D341Med (cell line): ENCODE measurements around the gene RMI2.

Experiments used
- DNase-seq: peaks from one replicate; pipeline ENCODE4 v3.0.0; 2012; ENCODE audit warnings: low spot score

RMI2 gene

DNA sequence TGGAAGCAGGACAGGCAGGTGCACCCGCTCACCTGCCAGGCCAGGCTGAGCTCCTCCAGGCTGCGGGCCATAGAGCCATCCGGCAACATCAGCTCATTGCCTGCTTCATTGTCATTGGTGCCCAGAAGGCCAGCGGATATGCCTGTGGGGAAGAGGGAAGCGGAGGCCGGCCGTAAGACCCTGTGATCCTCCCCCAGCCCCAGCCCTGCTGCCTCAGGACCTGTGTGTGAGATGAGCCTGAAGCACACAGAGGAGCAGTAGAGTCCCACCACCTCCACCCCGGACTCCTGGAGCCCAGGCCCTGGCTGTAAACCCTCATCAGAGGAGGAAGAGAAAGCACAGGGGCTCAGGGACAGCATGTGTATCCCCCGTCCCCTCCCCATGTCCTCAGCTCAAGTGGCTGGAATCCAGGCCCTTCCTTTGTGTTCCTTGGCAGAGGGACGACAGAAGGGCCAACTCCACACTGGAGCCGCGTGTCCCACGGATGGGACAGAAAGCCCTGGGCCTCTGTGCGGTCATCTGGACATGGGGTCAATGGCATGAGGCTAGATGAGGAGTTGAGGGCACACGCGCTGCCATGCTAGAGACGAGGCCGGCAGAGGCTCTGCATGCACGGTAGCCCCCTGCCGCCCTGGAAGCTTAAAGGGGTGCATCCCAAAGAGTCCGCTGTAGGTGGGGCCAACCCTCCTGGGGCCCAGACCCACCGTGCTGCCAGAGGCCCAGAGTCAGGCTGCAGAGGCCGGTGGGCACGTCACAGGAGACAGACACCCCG is 39.1 kb downstream of the RMI2 start:
- DNase-seq, result no peak

DNA sequence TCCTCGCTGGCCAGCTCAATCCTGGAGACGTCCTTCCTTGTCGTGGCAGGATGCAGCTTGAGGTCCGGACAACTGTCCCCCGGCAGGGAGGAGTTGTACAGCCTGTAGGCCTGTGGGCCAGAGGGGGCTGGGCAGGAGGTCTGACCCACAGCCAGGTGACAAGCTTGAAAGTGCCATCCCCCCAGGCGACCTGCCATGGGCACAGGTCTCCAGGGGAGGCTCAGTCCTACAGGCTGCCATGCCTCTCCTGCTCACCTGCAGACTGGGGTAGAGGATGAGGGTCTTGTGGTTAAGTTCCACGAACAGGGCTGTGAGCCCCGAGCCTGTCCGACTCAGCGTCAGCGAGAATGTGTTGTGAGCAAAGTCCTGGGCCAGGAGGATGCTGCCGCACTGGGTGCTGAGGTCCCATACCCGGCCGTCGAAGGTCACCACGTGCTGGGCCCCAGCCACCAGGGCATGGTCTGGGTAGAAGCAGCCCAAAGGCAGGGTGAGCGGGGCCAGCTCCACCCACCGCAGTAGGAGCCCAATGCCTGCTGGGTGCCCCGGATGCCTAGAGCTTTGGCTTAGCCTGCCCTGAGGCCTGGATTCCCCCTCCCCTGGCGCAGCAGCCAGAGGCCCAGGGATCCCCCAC is 39.8 kb downstream of the RMI2 start:
- DNase-seq, result peak; percentile 15

DNA sequence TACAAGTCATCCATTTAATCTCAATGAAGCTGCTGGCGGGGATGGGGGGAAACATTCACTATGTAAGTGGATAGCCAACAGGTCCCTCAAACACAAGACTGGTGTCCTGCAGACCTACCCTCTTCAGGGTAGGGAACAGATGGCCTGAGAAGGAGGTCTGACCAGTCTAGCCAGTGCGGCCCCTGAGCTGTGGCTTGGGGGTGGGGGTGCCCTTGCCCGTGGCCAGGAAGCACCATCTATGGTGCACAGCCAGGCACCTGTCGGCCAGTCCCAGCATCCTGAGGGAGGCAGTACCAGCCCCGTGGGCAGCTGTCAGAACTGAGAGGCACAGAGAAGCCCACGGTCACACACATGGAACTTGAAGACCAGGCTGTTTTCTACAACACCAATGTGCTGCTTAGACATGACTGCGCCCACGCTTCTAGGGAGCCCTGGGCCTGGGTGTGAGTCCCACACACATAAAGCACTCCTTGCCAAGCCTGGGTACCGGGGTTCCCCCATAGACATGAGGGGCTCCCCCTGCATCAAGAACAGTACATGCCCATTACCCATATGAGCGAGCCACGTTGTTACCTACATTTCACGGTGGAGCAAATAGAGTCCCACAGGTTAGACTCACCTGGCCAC is 40.9 kb downstream of the RMI2 start:
- no peak for DNase-seq

DNA sequence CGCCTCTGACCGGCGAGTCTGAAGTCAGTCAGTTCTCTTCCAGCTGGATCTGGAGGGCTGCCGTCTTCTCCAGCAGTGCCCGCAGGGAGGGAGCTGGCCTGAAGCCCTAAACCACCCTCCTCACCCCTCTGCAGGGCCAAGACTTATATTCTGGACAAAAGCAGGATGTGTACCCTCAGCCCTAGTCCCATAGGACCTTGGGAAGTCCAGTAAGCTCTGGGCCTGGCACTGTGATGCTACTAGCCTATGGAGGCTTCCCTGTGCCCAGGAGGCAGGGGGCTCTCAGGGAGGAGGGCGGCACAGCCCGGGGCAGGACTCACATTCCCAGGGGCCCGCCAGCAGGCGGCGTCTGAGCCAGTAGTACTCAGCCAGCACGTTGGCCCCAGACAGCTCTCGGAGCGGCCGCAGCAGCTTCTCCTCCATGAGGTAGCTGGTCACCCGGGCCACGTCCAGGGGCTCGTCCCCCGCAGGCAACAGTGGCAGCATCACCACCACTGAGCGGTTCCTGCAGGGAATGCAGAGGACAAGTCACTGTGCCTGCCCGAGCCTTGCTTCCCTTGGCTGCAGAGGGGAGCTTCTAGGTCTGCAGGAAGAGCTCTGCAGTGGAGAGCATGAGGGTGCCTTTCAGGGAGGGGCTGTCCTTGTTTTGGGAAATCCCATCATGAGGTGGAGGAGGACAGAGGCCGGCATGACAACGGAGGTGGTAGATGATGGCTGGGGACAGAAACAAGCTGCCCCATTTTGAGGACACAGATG is 41.7 kb downstream of the RMI2 start:
- DNase-seq, result peak; percentile 63

DNA sequence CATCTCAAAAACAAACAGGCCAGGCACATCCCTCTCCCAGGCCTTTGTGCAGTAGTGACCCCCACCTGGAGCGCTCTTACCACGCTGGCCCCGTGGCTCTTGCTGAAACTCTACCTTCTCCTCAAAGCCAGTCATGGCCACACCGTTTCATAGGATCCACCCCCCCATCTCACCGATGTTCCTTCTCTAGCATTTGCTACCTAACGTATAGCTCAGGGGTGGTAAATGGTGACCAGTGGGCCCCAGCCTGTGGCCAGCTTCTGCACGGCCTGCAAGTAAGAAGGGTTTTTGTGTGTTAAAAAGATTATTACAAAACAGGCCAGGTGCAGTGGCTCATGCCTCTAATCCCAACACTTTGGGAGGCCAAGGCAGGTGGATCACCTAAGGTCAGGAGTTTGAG is 43.8 kb downstream of the RMI2 start:
- DNase-seq, result no peak

DNA sequence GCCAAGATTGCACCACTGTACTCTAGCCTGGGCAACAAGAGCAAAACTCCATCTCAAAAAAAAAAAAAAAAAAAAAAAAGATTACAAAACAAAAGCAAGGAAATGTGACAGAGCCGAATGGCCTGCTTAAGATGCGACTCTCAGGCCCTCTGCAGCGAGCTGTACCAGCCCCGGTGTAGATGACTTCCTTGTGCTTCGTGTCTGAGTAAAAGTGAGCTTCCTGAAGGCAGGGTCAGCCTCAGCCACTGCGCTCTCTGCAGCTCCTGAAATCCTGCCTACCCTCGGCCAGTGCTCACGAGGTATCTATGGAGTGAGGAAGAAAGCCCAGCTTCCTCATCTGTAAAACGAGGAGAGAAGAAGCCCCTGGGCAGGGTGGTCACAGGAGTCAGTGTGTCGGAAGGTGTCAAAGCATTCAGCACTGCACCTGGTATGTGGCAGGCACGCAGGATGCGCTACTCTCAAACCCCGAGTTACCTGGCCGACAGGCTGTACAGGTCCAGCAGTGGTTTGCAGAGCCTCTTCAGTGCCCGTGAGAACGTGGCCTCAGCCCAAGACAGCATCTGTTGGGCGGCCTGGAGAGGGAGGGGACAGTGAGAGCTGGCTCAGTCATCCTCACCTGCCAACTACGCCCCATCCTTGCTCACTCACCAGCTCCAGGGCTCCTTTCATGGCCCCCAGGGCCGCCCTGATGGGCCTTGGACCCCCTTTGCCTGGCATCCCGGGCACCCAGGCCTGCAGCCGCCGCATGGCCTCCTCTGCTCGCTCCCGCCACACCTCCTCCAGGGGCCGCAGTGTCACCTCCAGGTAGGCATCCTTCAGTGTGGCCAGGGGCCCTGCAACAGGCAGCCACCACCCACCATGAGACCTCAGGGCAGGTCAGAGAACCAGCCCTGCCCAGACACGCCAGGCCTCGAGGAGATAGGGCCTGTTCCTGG is 44.6 kb downstream of the RMI2 start:
- no peak for DNase-seq

DNA sequence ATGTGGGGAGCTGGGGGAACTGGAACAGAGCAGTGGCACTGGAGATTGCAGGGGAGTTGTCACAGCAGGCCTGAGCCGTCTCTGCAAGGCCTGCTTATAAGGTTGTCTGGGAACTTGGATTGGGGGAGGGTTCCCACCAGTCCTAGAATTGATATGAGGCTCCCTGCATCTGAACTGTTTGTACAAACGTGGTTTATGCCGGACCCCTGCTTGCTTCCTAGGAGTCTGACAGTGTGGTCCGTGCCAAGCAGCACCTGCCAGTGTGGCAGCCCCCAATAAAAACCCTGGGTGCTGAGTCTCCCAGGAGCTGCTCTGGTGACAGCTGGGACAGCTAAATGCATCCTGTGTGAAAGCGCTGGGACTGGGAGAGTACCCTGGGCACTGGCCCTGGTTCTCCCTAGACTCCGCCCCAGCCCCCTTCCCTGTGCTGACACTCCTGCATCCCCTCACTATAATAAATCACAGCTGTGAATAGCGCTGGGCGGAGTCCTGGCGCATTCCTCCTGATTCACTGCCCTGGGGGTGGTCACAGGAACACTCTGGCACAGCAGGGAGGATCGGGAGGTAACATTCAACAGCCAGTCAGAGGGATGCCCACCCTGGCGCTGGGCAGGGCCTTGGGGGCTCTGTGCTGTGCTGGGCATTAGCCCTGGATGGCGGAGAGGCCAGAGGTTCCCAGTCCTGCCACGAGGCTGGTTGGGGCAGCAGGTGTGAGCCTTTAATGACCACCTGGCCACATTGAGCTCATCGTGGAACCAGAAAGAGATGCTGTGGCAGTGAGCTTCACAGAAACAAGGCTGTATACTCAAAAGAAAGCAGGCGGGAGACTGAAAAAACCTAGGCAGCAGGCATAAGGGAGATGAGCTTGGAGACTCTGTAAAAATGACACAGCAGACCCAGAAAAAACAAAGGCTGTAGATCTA is 45.6 kb downstream of the RMI2 start:
- peak; percentile 18 for DNase-seq

DNA sequence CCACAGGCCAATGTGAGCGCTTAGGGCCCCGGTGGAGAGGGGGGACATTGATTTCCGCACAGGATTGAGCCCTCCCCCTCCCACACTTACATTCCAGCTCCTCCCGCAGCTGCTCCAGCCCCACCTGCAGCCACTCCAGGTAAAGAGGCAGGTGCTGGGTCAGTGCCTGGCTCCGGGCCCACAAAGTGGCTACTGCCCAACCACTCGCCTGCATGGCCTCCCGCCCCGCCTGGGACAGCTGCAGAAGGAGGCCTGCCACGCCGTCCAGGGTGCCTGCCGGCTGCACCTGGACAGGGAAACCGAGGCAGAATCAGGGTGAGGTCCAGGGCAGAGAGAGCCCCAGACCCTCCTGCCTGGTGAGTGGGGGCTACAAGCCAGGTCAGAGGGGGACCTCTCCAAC is 46.3 kb downstream of the RMI2 start:
- peak; percentile 7 for DNase-seq

DNA sequence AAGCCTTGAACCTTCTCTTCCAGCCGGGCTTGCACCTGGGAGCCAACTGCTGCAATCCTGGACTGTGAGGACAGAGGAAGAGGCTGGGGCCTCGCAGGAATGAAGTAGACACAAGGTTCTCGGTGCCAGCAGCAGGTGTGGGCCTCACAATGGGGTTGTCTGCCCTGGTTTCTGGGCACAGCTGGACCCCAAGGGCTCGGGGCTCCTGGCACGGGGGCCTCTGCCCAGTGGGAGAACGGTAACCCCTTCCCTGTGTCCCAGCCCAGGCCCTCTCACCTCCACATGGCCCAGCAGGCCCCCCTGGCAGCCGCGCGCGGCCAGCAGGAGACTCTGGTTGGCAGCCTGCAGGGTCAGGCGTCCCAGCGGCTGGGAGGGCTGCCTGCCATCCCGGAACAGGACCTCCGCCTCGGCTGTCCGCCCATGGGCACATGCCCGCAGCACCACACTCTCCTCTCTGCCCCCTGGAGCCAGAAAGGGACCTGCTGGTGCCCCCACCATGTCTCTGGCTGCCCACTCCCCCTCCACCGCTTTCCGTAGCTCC is 46.9 kb downstream of the RMI2 start:
- peak; percentile 36 for DNase-seq

DNA sequence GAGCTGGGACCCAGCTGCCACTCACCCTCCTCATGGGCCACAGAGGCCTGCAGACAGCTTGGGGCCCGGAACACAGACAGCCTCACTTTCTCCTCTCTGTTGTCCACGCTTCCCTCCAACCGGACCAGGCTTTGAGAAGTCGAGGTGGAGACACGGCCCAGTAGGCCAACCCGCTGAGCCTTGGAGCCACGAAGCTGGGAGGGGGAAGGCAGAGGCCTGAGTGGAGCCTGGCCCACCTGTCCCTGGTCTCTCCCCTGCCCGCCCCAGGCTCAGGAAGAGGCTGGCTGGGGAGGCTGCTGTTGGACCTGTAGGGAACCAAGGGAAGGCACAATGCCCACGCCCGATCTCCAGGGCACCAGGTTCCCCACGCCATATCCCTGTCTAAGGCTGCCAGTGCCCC is 48.1 kb downstream of the RMI2 start:
- DNase-seq, result no peak

DNA sequence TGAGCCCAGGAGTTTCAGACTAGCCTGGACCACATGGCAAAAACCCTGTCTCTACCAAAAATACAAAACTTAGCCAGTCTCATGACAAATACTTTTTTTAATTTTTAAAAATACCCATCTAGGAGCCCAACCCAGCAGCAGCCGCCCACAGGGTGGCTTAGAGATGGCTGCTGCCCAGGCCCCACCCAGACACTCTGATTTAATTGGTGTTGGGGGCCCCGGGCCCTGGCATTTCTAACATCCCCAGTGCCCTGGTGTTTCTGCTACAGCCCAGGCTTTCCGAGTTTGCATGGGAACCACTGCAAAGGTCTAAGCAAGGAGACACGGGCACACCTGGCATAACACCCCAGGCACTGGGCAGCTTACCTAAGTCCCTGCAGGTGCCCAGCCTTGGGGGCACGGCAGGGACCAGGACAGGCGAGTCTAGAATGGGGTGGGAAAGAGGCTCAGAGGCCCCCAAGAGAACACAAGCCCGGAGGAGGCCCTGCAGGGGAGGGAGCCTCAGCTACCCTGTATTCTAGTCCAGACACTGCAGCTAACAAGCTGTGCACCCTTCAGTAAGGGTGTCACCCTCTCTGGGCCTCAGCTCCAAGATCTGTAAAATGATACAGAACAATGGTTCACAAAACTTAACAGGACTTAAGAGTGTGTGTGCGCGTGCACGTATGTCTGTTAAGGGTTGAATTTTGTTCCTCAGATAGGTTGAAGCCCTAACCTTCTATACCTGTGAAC is 48.8 kb downstream of the RMI2 start:
- DNase-seq, result peak; percentile 20

DNA sequence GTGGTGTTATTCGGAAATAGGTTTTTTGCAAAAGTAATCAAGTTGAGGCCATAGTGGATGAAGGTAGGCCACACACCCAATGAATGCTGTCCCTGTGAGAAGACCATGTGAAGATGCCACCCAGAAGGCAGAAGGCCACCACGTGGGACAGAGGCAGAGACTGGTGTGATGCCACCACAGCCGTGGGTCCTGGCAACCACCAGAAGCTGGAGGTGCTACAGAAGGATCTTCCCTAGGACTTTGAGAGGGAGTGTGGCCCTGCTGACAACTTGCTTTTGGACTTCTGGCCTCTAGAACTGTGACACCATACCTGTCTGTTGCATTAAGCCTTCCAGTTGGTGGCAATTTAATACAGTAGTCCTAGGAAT is 49.3 kb downstream of the RMI2 start:
- no peak for DNase-seq

DNA sequence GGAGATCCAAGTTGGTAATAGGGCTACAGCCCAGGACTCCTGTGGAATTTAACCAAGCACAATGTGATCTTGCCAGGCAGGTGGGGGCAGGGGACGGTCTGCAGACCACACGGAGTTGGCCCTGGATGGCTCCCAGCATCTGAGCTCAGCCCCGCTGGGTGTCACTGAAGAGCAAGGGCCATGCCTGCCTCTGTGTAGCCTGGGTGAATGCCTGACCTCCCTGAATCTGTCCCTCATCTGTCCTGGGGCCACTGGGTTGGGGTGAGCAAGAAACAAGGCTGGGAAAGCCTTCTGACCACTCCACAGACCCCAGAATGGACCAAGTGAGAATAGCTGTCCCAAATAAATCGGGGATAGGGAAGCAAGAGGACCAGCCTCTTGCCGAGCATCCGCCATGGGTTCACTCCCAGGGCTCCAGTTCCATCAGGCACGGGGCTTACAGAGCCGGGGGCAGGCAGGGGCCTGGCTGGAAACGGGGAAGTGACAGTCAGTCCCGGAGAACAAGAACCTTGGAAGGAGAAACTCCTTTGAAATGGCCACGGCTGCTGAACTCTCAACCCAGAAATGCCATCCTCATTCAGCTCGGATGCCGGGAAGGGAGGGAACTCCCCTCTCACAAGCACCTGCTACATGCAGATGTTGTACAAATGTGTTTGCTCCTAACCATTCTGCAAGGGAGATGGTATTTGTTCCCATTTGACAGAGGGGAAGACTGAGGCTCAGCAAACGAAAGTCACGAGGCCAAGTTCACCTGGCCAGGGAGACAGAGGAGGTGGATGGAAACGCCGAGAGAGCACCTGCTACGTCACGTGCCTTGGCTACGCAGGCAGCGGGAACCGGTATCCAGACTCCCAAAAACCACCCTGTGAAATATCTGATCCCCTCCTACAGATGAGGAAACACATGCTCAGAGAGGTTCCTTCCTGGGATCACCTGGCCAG is 50.0 kb downstream of the RMI2 start:
- peak; percentile 17 for DNase-seq

DNA sequence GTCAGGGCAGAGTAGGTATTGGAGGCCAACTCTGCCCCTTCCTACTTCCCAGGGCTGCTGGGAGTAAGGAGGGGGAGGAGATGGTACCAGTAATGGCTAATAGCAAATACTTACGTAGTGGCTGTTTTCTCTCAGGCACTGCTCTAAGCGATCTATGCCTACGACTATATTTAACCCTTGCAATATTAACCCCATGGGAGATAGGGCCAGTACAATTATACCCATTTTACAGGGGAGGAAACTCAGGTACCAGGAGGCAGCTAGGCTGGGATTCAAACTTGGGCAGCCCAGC is 50.6 kb downstream of the RMI2 start:
- no peak for DNase-seq

DNA sequence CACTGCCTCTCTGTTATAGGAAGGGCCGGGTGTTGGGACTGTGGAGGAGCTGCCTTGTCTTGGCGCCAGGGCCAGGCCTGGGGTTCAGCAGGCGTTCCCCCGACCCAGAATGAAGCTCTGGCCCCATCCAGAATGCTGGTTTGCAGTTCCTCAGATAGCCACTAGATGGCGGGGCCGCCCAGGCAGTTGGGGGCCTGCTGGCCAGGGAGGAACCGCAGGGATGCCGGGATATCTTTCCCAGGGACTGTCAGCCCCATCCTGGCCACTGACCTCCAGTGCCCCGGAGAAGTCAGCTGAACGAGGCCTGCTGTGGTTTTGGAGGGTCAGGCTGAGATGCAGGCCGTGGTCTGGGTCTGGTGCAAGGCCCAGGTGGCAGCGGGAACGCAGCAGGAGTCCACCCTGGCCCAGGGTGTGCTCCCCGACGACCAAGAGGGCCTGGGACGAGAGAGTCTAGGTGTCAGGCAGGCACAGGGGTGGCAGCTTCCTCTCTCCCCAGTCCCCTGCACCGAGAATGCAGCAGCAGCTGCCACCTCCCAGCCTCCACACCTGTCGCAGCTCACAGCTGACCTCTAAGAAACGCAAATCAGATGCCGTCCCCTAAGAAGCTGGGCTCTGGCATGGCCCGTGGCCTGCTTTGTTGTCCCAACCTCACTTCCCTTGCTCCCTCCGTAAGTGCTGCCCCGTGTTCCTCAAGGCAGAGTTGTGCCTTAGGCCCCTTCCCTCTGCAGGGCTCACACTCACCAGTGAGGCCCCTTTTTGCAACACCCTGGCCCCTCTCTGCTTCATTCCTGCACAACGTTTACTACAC is 51.2 kb downstream of the RMI2 start:
- peak; percentile 90 for DNase-seq

DNA sequence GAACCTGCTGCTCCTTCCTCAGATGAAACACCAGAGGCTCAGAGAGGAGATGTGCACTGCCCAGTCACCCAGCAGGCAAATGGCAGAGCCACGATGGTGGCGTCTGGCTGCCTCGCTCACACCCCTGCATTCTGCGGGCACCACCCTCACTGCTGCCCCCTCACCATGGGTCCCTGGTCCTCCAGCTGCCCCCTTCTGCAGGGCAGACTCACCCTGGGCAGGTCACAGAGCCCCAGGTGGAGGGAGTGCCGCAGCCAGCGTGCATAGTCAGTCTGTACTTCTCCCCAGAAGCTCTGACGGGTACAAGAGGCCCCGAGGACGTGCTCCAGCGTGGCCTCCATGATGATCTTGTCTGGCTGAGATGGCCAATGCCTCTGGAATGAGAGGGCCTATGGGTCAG is 52.9 kb downstream of the RMI2 start:
- DNase-seq, result peak; percentile 24

DNA sequence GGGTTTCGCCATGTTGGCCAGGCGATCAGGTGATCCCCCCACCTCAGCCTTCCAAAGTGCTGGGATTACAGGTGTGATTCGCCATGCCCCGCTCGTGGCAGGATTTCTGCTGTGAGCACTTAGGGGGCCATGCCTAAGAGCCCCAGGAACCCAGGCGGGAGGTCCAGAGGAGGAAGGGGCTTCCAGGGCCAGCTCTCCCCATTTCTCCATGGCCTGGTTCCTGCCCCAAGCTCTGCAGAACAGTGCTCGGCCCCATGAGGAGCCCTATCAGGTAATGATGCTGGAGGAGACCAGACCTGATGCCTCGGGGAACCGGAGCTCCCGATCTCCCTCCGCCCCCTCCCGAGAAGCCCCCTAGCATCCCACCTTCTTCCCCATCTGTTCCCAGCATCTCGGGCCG is 53.6 kb downstream of the RMI2 start:
- DNase-seq, result no peak
